ENCODE data around the gene AKAP8.
A peak's percentile ranks its signal among the peaks of the same experiment; 100 is the strongest.

AKAP8 gene

GRCh38 chr19:15418579-15419412 is 39.2 kb upstream of the AKAP8 start, which contains the start of gene AKAP8L:
Gene AKAP8L, minus strand, starts transcription at chr19:15418988. Its CDS starts 65 bp downstream, at chr19:15418923.
- H2AFZ ChIP-seq (ENCODE audit: low read length) = peak within 1 kb of the TSS; percentile 50; the same call in 1 of the 2 replicates
- peaks cover 42% of the 10 kb centered on the region for H4K20me1 ChIP-seq (ENCODE audit: insufficient read depth, low read length, poor library complexity, severe bottlenecking)
- H3K4me3 ChIP-seq (ENCODE audit: low read length, poor library complexity, severe bottlenecking) = peak within 1 kb of the TSS; percentile 99
- H3K9me2 ChIP-seq (replicated peaks; ENCODE audit: low read depth, low read length) = no peaks in the 10 kb centered on the region
- peak within 1 kb of the TSS; percentile 98 for H3K9ac ChIP-seq (ENCODE audit: low read depth, low read length, poor library complexity, severe bottlenecking)
- H3K9me3 ChIP-seq (ENCODE audit: insufficient read depth, low read depth, low read length) = no peaks in the 10 kb centered on the region
- peaks cover 19% of the 10 kb centered on the region; the same call in 1 of the 2 replicates for H3K36me3 ChIP-seq (ENCODE audit: insufficient read depth, low read length)
- no peaks in the 10 kb centered on the region for H3F3A ChIP-seq (ENCODE audit: low read depth)
- peaks cover 49% of the 10 kb centered on the region for H3K79me2 ChIP-seq (ENCODE audit: insufficient read depth, low read length)
- peaks cover 28% of the 10 kb centered on the region for H3K4me1 ChIP-seq (ENCODE audit: insufficient read depth, low read length, poor library complexity, severe bottlenecking)
- peak within 1 kb of the TSS; percentile 97 for H3K4me2 ChIP-seq (ENCODE audit: low read depth, low read length, poor library complexity, severe bottlenecking)
- H3K27me3 ChIP-seq (ENCODE audit: insufficient read depth, low read length, poor library complexity, severe bottlenecking) = peaks cover 4% of the 10 kb centered on the region
- TF ChIP-seq, protein P1, sequence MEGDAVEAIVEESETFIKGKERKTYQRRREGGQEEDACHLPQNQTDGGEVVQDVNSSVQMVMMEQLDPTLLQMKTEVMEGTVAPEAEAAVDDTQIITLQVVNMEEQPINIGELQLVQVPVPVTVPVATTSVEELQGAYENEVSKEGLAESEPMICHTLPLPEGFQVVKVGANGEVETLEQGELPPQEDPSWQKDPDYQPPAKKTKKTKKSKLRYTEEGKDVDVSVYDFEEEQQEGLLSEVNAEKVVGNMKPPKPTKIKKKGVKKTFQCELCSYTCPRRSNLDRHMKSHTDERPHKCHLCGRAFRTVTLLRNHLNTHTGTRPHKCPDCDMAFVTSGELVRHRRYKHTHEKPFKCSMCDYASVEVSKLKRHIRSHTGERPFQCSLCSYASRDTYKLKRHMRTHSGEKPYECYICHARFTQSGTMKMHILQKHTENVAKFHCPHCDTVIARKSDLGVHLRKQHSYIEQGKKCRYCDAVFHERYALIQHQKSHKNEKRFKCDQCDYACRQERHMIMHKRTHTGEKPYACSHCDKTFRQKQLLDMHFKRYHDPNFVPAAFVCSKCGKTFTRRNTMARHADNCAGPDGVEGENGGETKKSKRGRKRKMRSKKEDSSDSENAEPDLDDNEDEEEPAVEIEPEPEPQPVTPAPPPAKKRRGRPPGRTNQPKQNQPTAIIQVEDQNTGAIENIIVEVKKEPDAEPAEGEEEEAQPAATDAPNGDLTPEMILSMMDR (conservative IDR thresholded peaks at IDR 0.05; ENCODE audit: low read length) = peak; percentile 85
- TF ChIP-seq EZH2phosphoT487 (IDR thresholded peaks at IDR 0.05; ENCODE audit: borderline replicate concordance) = no peak

GRCh38 chr19:15418231-15418578 is 38.6 kb upstream of the AKAP8 start:
- H3K9me2 ChIP-seq (replicated peaks; ENCODE audit: low read depth, low read length) = no peaks in the 10 kb centered on the region
- no peaks in the 10 kb centered on the region for H3K9me3 ChIP-seq (ENCODE audit: insufficient read depth, low read depth, low read length)
- peak overlapping the region; percentile 97 for H3K4me2 ChIP-seq (ENCODE audit: low read depth, low read length, poor library complexity, severe bottlenecking)
- peak overlapping the region; percentile 50; the same call in 1 of the 2 replicates for H2AFZ ChIP-seq (ENCODE audit: low read length)
- no peaks in the 10 kb centered on the region for H3F3A ChIP-seq (ENCODE audit: low read depth)
- peaks cover 48% of the 10 kb centered on the region for H4K20me1 ChIP-seq (ENCODE audit: insufficient read depth, low read length, poor library complexity, severe bottlenecking)
- H3K4me3 ChIP-seq (ENCODE audit: low read length, poor library complexity, severe bottlenecking) = peak overlapping the region; percentile 99
- TF ChIP-seq, protein P1 (conservative IDR thresholded peaks at IDR 0.05; ENCODE audit: low read length) = no peak
- TF ChIP-seq EZH2phosphoT487 (IDR thresholded peaks at IDR 0.05; ENCODE audit: borderline replicate concordance) = no peak
- peaks cover 4% of the 10 kb centered on the region for H3K27me3 ChIP-seq (ENCODE audit: insufficient read depth, low read length, poor library complexity, severe bottlenecking)
- peaks cover 34% of the 10 kb centered on the region for H3K4me1 ChIP-seq (ENCODE audit: insufficient read depth, low read length, poor library complexity, severe bottlenecking)
- peak overlapping the region; percentile 98 for H3K9ac ChIP-seq (ENCODE audit: low read depth, low read length, poor library complexity, severe bottlenecking)
- H3K36me3 ChIP-seq (ENCODE audit: insufficient read depth, low read length) = peaks cover 13% of the 10 kb centered on the region; the same call in 1 of the 2 replicates
- peaks cover 55% of the 10 kb centered on the region for H3K79me2 ChIP-seq (ENCODE audit: insufficient read depth, low read length)

DNA sequence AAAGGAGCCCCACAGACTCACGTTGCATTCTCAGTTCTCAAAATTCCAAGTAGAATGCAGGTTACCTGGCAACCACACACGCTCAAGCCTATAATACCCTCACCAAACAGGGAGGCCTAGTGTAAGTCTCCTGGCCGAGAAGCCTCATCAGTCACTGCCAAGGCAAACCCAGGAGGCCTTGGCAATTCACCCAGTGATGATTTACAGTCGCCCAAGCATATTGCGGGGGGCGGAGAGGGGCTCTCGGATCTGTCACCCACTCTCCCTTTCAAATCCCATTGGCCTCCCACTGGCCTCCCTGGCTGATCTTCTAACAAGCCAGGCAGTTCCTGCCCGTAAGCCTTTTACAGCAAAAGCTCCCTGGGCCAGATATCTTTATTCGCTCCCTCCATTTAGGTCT is 38.1 kb upstream of the AKAP8 start:
- Histone ChIP-seq H2AFZ (ENCODE audit: low read length) (no peak overlapping the region), H3K4me2 (ENCODE audit: low read depth, low read length, poor library complexity, severe bottlenecking) (peak overlapping the region; percentile 97), H3K27me3 (ENCODE audit: insufficient read depth, low read length, poor library complexity, severe bottlenecking) (peaks cover 4% of the 10 kb centered on the region), H3K4me1 (ENCODE audit: insufficient read depth, low read length, poor library complexity, severe bottlenecking) (peaks cover 39% of the 10 kb centered on the region), H3K9me3 (ENCODE audit: insufficient read depth, low read depth, low read length) (no peaks in the 10 kb centered on the region), H3K79me2 (ENCODE audit: insufficient read depth, low read length) (peaks cover 60% of the 10 kb centered on the region), H3K9ac (ENCODE audit: low read depth, low read length, poor library complexity, severe bottlenecking) (peak overlapping the region; percentile 98), H3K36me3 (ENCODE audit: insufficient read depth, low read length) (peaks cover 9% of the 10 kb centered on the region; the same call in 1 of the 2 replicates), H4K20me1 (ENCODE audit: insufficient read depth, low read length, poor library complexity, severe bottlenecking) (peaks cover 53% of the 10 kb centered on the region), H3K4me3 (ENCODE audit: low read length, poor library complexity, severe bottlenecking) (peak overlapping the region; percentile 99), H3F3A (ENCODE audit: low read depth) (no peaks in the 10 kb centered on the region), H3K9me2 (replicated peaks; ENCODE audit: low read depth, low read length) (no peaks in the 10 kb centered on the region)
- TF ChIP-seq, protein P1 (conservative IDR thresholded peaks at IDR 0.05; ENCODE audit: low read length) = no peak
- TF ChIP-seq EZH2phosphoT487 (IDR thresholded peaks at IDR 0.05; ENCODE audit: borderline replicate concordance) = no peak

All from Loucy (cell line).